GM03348 (cell line): ENCODE data around the gene CASD1.

ENCODE experiments used
- DNase-seq: peaks from one replicate; pipeline ENCODE4 v3.0.0; 2012; ENCODE audit warnings: low spot score

Gene CASD1

GRCh38 chr7:94512735-94513564 is 3.3 kb downstream of the CASD1 start:
- no peak for DNase-seq

DNA sequence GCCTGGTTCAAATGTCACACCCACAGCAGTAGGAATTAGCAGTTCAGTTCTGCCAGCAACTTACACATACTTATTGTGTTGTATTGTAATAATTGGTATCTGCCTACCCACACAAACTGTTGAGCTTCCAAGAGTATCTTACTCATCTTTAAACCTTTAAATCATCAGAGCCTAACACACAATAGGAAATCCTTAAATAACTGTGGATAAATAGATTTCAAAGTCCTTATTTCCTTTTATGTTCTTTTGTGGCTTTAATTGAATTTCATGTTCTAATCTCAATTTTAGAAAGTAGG is 3.9 kb downstream of the CASD1 start:
- peak; percentile 26 for DNase-seq

DNA sequence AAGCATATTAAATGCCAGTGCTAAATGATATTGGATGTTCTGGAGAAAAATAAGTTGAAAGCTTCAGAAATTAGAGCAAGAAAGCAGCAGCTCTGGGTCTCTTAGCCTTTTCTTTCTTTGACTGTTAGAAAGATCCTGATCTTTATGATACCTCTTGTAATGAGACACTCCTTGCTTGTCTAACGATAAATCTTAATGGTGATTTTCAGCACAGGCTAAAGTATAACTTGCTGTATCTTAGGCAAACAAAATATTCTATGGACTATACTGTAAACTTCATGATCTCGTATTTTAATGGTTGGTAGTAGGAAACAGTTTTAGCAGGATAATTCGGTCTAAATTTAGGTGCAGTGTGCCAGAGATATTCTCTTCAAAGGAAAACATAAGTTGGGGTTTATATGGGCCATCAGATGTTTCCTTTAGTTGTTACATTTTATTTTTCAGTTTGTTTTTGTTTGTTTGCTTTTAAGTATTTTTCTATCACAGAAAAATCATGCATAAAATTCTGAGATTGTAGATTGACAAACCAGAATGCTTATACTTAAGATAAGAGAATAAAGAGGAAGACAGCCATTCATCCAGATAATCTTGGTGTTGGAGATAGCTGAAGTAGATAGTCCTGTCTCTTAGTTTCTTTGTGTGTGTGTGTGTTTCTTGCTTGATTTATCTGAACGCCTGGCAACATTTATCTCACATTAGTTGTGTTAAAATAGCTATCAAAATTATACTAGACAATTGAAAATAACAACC is 4.7 kb downstream of the CASD1 start:
- no peak for DNase-seq

DNA sequence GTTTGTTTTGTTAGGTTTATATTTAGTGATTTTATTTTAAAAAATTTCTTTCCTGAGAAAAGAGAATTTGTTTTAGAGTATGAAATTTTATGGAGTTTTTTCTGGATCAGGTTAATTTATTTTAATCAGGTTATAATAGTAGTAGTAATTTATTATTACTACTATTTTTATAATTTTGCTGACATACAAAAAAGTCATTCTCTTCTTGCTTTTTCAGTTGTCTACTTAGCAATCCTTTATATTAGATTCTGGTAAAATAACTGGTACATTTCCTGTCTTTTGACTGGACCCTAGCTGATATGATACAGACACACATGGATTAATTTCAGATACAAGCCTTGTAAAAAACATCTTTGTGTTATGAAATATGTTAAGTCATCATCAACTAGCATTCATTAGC is 5.3 kb downstream of the CASD1 start:
- DNase-seq: no peak

DNA sequence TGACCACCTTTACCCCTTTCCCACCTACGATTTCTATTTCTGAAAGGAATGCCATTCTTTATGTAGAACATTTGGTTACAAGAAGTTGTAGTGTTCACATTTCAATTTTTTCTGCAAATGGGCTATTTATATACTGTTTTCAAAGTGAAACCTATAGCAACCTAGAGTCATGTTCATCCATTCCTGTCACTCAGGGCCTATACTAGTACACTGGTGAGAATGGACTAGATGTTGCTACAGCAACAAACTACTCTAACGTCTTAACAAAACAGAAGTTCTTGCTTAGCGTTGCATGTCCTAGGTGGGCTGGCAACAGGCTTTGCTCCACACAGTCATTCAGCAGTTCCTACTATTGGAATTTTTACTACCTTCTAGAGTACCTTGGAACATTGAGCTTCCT is 16.3 kb downstream of the CASD1 start:
- no peak for DNase-seq

GRCh38 chr7:94529516-94529915 is 19.9 kb downstream of the CASD1 start:
- DNase-seq: peak; percentile 60

DNA sequence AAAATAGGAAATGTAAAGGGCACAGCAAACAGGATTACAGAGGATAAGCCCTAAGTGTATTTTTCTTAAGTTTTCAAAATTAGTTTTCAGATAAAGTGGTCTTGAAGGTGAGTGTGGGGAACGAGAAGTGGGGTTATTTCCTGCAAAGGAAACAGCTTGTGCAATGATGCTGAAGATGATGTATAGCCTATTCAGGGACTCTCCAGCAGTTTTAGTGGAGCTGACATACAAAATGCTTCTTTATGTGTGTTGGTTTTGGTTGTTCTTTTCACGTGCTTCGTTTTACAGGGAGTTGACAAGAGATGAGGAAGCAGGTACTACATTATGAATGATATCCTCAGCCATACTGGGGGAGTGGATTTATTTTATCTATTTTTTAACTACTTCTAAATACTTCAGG is 20.5 kb downstream of the CASD1 start:
- no peak for DNase-seq

DNA sequence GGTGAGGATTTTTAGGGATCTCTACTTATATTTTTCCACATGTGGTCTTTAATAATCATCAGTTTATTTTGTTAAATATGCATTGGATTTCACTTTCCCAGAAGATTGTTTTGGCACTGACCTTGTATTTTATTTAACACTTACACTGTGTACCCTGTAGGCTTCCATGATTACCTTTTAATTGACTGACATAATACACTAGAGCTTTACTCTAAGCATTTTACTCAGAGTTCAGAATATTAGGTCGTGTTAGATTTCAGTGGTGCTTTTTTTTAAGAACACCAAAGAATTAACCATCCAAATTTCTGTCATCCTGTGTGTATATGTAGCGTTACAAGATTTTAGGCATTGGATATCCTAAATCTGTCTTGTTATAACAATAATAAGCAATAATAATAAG is 23.1 kb downstream of the CASD1 start:
- DNase-seq: no peak

- DNase-seq: peak; percentile 16
Observed at GRCh38 chr7:94540428-94540827, 30.8 kb downstream of the CASD1 start.

DNA sequence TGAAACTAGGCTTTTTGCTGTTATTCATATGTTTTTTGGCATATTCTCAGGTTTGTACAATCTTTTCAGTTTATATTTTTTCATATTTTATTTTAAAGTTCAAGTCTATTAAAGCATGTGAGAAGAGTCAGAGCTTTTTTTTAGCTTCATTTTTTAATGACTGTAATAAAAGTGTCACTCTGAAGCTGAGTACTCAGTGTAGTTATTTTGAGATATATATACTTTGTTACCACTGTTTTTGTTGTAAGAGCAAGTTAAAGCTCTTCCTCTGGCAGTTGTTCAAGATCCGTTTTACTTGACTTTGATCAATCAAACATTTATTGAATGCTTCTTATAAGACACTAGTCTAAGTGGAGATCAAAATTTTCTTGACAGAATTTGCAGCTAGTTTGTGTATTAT is 37.5 kb downstream of the CASD1 start:
- no peak for DNase-seq

GRCh38 chr7:94556028-94556427 is 46.4 kb downstream of the CASD1 start:
- DNase-seq: no peak

- no peak for DNase-seq
Observed at GRCh38 chr7:94557215-94557614, 47.6 kb downstream of the CASD1 start.

DNA sequence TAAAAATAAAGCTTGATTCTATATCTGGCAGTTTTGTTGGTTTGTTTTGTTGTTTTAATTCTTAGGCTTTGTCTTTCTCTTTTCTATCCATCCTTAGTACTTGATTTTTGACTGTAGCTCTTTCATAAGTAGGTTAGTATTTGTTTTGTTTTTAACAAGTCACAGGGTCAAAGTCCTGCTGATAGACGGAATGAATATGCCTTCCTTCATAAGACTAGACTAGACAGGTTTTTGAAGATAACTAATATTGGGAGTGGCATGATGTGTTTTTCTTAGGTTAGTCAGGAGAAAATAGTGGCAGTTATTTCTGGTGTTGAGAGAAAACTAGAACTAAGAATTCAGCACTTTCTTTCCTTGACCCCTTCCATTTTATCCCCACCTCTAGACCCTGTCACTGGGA is 50.4 kb downstream of the CASD1 start:
- no peak for DNase-seq

DNA sequence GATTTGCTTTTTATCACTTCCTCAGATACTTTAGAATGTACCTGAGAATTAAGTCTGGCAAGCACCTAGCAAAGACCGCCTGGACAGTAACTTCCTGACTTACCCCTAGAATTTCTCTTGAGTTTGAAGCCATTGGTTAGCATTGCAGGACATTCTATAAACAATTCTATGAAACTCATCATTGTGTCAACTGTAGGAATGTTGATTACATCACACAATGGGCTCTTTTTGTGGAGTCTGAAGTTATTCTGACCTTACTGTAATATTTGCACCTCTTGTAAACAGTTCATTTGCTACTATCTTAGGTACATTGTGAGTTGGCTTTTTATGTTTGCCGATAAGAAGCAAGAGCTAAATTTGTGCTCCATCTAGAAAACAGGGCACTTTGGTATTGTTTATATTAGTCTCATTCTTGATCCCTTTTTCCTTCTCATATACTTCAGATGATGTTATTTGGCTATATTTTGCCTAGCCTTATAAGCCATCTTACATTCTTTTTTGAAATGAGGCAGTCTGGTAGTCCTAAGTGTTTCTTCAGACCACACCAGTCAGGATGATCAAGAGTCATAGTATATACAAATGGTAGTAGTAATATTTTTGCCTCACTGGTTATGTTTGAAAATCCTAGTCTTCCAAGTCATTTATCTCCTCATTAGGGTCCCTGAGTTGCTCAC is 52.4 kb downstream of the CASD1 start:
- DNase-seq: peak; percentile 8

DNA sequence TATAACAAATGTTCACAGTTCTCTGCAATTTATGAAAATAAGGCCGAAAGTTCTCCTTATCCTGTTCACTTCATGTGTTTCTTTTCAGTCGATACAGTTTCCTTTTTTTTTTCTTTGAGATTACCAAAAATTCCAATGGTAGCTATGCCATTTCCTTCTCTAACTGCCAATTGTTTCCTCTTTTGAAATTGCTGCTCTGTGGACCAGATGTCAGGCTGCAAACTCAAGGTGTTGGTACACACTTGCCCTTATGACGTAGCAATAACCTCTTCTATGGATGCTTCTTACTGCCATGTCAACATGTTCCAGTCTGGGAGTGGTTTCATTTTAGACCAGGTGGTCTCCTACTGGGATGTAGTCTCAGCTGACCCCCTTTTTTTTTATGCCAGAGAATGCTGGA is 52.9 kb downstream of the CASD1 start:
- peak; percentile 2 for DNase-seq

- no peak for DNase-seq
Observed at GRCh38 chr7:94565247-94565894, 55.8 kb downstream of the CASD1 start.

GRCh38 chr7:94567396-94567795 is 57.8 kb downstream of the CASD1 start:
- no peak for DNase-seq

GRCh38 chr7:94571816-94572215 is 62.2 kb downstream of the CASD1 start:
- DNase-seq: no peak

DNA sequence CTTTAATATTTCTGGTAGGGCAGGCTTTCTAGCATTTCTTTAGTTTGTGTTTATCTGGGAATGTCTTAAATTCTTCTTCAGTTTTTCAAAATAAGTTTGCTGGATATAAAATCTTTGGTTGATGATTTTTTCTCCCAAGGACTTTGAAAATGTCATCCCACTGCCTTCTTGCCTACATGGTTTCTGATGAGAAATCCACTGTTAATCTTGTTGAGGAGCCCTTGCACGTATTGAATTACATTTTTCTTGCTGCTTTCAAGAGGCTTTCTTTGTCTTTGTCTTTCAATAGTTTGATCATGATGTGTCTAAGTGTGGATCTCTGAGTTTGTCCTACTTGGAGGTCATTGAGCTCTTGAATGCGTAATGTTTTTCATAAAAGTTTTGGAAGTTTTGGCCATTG is 66.0 kb downstream of the CASD1 start:
- DNase-seq: no peak

- no peak for DNase-seq
Observed at GRCh38 chr7:94576316-94576715, 66.7 kb downstream of the CASD1 start.

- no peak for DNase-seq
Observed at GRCh38 chr7:94577357-94577756, 67.7 kb downstream of the CASD1 start.

DNA sequence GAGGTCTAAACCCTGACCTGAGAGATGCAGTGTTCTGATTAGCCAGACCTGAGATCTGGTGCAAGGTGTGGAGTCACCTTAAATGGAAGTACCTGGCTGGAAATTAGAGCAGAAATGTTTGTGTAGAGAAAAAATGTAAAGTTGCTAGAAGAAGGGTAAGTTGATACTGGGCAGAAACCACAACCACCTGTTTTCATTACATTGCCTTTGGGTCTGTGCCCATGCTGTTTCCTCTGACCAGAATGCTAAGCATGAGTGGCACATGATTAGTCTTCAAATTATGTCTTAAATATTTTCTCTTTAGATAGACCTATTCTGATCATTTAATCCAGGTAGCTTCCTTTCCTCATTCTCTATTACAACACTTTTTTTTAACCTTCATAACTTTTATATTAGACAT is 69.0 kb downstream of the CASD1 start:
- DNase-seq: no peak

DNA sequence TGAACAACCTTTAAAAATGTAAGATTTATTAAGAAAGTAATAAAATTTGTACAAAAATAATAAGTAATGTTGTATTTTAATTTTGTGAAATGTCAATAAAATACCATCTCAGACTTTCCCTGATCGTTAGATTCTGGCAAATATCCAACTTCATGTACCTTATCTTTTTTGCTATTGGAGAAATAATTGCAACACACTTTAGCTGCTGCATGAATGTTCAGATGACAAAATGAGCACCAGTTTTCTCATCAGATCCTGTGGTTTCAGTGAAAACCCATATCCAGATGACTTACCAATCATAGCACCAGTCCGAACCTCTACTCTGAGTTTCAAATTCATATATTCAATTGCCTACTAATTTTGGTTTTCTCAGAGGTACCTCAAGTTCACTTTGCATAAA is 69.9 kb downstream of the CASD1 start:
- no peak for DNase-seq
